Mucosa of stomach (tissue), 1 donor: Measurements from ENCODE around the gene CDC123.

Experiments used
- H3K27me3 ChIP-seq: one replicate; pipeline ENCODE4 v1.7.0; 2013; ENCODE audit warnings: mild to moderate bottlenecking, low read length; ENCODE audit not compliant: control insufficient read depth, insufficient read depth
- H3K36me3 ChIP-seq: one replicate; pipeline ENCODE4 v1.7.0; 2013; ENCODE audit warnings: low read length; ENCODE audit not compliant: control insufficient read depth, insufficient read depth
- H3K4me1 ChIP-seq: one replicate; pipeline ENCODE4 v1.7.0; 2013; ENCODE audit warnings: mild to moderate bottlenecking, low read length; ENCODE audit not compliant: control insufficient read depth, insufficient read depth
- H3K4me3 ChIP-seq: one replicate; pipeline ENCODE4 v1.7.0; 2013; ENCODE audit warnings: low read length
- H3K9ac ChIP-seq: one replicate; pipeline ENCODE4 v1.7.0; 2013; ENCODE audit warnings: mild to moderate bottlenecking, low read length, moderate library complexity
- H3K9me3 ChIP-seq: one replicate; pipeline ENCODE4 v1.7.0; 2013; ENCODE audit warnings: mild to moderate bottlenecking, low read length, moderate library complexity; ENCODE audit not compliant: control insufficient read depth
- donor health status: Pancreatic carcinoma.

The CDC123 gene

GRCh38 chr10:12195281-12195602 lies 746 bp upstream of the CDC123 start:
- peaks cover 8% of the 10 kb centered on the region for H3K36me3 ChIP-seq
- peak overlapping the region; percentile 82 for H3K9ac ChIP-seq
- H3K4me1 ChIP-seq: peaks cover 8% of the 10 kb centered on the region
- H3K9me3 ChIP-seq: no peaks in the 10 kb centered on the region
- H3K4me3 ChIP-seq: peak overlapping the region; percentile 84
- no peaks in the 10 kb centered on the region for H3K27me3 ChIP-seq

DNA sequence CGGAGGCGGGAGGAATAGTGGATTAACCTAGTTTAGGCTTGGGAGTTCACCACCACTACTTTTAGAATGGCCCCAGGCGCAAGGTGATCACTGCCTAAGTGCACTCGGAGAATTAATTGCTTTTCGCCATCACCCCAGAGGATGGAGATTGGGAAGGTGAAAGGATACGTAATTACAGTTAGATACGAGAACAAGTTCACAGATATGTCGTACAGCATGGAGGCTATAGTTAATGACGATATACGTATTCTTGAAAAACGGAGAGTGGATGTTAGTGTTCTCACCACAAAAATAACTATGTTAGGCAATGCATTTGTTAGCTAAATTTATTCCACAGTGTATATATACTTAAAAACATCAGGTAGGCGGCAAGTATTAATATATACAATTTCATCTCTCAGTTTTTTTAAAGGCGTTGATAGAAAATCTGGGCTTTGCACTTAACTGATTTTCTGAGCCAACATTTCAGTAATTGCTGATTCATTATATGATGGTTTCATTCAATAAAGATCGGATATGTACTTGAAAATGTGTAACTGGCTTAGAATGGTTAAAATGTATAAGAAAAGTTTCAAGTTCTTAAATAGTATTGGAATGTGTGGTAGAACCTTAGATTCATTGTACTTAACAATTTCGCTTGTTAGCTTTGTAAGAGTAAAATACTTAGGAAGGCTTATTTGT lies 683 bp downstream of the CDC123 start:
- Histone ChIP-seq H3K9me3 (no peaks in the 10 kb centered on the region), H3K36me3 (peaks cover 8% of the 10 kb centered on the region), H3K9ac (peak overlapping the region; percentile 82), H3K4me3 (peak overlapping the region; percentile 84), H3K27me3 (no peaks in the 10 kb centered on the region), H3K4me1 (peaks cover 8% of the 10 kb centered on the region)

DNA sequence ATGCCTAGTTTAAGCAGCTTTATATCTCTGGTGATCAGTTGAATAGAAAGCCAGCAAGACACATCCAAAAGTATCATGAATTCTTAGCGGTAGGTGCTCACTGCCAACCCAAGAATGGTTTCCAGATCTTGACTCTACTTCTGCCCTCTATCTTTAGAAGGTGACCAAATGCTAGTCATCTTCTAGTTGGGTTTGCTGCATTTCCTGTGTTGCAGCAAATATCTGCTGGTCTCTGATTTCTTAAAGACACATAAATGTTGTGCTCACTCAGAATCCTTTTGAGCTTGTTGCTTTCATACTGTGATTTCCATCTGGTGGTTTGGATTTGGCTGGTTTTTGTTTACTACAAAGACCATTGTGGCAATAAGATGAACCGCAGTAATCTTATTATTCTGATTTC lies 2.2 kb downstream of the CDC123 start:
- Histone ChIP-seq H3K4me3 (no peak overlapping the region), H3K9me3 (no peaks in the 10 kb centered on the region), H3K9ac (no peak overlapping the region), H3K36me3 (peaks cover 8% of the 10 kb centered on the region), H3K27me3 (no peaks in the 10 kb centered on the region), H3K4me1 (peaks cover 8% of the 10 kb centered on the region)

DNA sequence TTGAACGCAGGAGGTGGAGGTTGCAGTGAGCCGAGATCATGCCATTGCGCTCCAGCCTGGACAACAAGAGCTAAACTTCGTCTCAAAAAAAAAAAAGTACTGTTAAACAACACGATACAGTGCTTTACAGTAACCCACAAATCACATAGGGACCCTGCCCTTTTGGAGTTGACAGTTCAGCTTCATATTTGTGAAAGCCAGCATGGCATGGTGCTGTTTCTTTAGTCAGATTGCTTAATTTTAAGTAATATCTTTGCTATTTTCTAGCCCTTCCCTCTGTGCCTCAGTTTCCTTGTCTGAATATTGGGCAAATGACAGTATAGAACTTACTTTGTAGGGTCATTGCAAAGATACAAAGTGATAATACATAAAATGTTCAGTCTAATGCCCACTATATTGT lies 4.9 kb downstream of the CDC123 start:
- no peak overlapping the region for H3K9ac ChIP-seq
- peaks cover 12% of the 10 kb centered on the region for H3K36me3 ChIP-seq
- no peaks in the 10 kb centered on the region for H3K4me1 ChIP-seq
- H3K27me3 ChIP-seq: no peaks in the 10 kb centered on the region
- H3K4me3 ChIP-seq: no peak overlapping the region
- no peaks in the 10 kb centered on the region for H3K9me3 ChIP-seq

GRCh38 chr10:12201543-12201942 lies 5.6 kb downstream of the CDC123 start:
- Histone ChIP-seq H3K4me3 (no peak overlapping the region), H3K36me3 (peaks cover 12% of the 10 kb centered on the region), H3K27me3 (no peaks in the 10 kb centered on the region), H3K9me3 (no peaks in the 10 kb centered on the region), H3K9ac (no peak overlapping the region), H3K4me1 (no peaks in the 10 kb centered on the region)

GRCh38 chr10:12202226-12202625 lies 6.2 kb downstream of the CDC123 start:
- Histone ChIP-seq H3K36me3 (peaks cover 12% of the 10 kb centered on the region), H3K4me1 (no peaks in the 10 kb centered on the region), H3K4me3 (no peak overlapping the region), H3K9ac (no peak overlapping the region), H3K27me3 (no peaks in the 10 kb centered on the region), H3K9me3 (no peaks in the 10 kb centered on the region)

DNA sequence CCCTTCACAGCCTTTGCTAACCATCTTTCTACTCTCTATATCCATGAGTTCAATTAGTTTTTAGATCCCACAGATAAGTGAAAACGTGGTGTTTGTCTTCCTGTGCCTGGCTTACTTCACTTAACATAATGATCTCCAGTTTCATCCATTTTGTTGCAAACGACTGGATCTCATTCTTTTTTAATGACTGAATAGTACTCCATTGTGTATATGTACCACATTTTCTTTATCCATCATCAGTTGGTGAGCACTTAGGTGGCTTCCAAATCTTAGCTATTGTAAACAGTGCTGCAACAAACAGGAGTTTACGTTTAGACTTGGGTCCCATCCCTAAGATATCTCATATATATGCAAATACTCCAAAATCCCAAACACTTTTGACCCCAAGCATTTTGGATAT lies 9.1 kb downstream of the CDC123 start:
- Histone ChIP-seq H3K36me3 (peaks cover 4% of the 10 kb centered on the region), H3K27me3 (no peaks in the 10 kb centered on the region), H3K9me3 (no peaks in the 10 kb centered on the region), H3K9ac (no peak overlapping the region), H3K4me1 (no peaks in the 10 kb centered on the region), H3K4me3 (no peak overlapping the region)

- Histone ChIP-seq H3K4me1 (no peaks in the 10 kb centered on the region), H3K4me3 (no peak overlapping the region), H3K36me3 (peaks cover 4% of the 10 kb centered on the region), H3K27me3 (no peaks in the 10 kb centered on the region), H3K9ac (no peak overlapping the region), H3K9me3 (no peaks in the 10 kb centered on the region)
Observed at GRCh38 chr10:12207114-12207513, 11.1 kb downstream of the CDC123 start.

DNA sequence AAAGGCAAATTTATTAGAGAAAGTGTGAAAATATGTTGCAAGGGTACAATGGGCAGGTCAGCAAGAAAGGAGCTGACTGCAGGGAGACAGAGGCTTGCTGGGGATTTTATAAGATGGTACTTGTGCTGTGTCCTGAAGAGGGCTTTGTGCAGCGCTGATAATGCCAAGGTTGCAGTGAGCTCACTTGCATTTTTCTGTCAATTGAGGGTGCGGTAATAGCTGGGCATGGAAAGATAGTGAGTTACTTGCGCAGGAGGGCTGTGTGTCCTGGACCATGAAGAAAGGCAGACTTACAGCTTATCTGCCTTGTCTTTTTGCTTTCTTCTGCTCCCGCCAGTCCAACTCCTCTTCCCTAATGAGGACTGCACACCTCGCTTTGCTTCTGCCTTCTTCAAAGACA lies 12.5 kb downstream of the CDC123 start:
- Histone ChIP-seq H3K9ac (no peak overlapping the region), H3K9me3 (no peaks in the 10 kb centered on the region), H3K36me3 (peaks cover 4% of the 10 kb centered on the region), H3K4me1 (no peaks in the 10 kb centered on the region), H3K27me3 (no peaks in the 10 kb centered on the region), H3K4me3 (no peak overlapping the region)

GRCh38 chr10:12212454-12212853 lies 16.5 kb downstream of the CDC123 start:
- Histone ChIP-seq H3K36me3 (no peaks in the 10 kb centered on the region), H3K4me3 (no peak overlapping the region), H3K9me3 (no peaks in the 10 kb centered on the region), H3K9ac (no peak overlapping the region), H3K4me1 (no peaks in the 10 kb centered on the region), H3K27me3 (no peaks in the 10 kb centered on the region)

- Histone ChIP-seq H3K27me3 (no peaks in the 10 kb centered on the region), H3K9ac (no peak overlapping the region), H3K4me3 (no peak overlapping the region), H3K9me3 (no peaks in the 10 kb centered on the region), H3K4me1 (no peaks in the 10 kb centered on the region), H3K36me3 (no peaks in the 10 kb centered on the region)
Observed at GRCh38 chr10:12213621-12214020, 17.6 kb downstream of the CDC123 start.

DNA sequence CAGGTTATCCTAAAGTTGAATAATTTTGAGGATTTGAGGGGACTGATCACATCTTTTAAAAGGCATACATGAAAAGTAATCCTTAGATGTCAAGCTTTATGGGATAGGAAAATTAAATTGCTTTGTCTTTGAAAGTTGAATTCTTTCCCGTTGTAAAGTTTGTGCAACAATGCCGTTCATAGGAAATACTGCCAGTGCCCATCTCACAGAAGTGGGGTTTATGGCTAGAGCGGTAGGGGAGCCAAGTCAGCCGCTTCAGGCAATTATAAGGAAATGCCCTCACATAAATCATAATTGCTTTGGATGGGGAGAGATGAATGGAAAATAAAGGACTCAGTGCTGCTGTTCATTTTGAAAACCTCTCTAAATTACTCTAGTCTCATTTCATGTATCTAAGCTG lies 18.1 kb downstream of the CDC123 start:
- H3K36me3 ChIP-seq: no peaks in the 10 kb centered on the region
- H3K4me3 ChIP-seq: no peak overlapping the region
- H3K9ac ChIP-seq: no peak overlapping the region
- H3K9me3 ChIP-seq: no peaks in the 10 kb centered on the region
- no peaks in the 10 kb centered on the region for H3K27me3 ChIP-seq
- H3K4me1 ChIP-seq: no peaks in the 10 kb centered on the region

DNA sequence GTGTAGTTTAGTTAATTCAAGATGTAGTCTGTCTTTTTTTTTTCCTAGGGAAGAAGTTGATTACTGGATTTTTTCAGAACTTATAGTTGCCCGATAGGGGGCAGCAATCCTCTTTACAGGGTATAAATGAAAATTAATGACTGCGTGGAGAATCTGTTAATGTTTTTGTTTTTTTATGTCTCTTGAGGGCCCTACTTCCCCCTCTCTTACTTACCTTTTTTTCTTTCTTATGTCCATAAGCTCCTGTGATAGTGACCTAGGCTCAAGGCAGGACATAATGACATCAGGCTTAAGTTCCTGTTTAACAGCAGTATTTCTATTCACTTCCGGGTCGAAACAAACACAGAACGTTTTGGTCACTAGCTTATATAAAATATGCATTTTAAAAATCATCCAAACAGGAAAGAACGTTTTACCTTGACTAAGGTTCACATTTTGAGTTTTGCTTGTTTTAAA lies 18.8 kb downstream of the CDC123 start:
- no peak overlapping the region for H3K4me3 ChIP-seq
- no peaks in the 10 kb centered on the region for H3K4me1 ChIP-seq
- H3K9ac ChIP-seq: no peak overlapping the region

More for the DNA sequence above, 18.8 kb downstream of the CDC123 start:
- Histone ChIP-seq H3K27me3 (no peaks in the 10 kb centered on the region), H3K9me3 (no peaks in the 10 kb centered on the region), H3K36me3 (no peaks in the 10 kb centered on the region)
